OCI-LY7 (cell line): Measurements from ENCODE around the gene TSPO.

Experiments used
- CTCF ChIP-seq: fragments of 200-600 bp; sonication (generic); conservative IDR thresholded peaks from 2 replicates; pipeline ENCODE4 v1.5.1; 2014; ENCODE audit warnings: mild to moderate bottlenecking, antibody characterized with exemption, low read length, moderate library complexity, mixed read lengths
- EZH2phosphoT487 ChIP-seq: fragments of 200-600 bp; sonication (generic); IDR thresholded peaks from 2 replicates; pipeline ENCODE4 v1.6.1; 2018; ENCODE audit warnings: low read depth, borderline replicate concordance, mild to moderate bottlenecking, mixed run types, antibody characterized with exemption, low read length, moderate library complexity, mixed read lengths

DNA sequence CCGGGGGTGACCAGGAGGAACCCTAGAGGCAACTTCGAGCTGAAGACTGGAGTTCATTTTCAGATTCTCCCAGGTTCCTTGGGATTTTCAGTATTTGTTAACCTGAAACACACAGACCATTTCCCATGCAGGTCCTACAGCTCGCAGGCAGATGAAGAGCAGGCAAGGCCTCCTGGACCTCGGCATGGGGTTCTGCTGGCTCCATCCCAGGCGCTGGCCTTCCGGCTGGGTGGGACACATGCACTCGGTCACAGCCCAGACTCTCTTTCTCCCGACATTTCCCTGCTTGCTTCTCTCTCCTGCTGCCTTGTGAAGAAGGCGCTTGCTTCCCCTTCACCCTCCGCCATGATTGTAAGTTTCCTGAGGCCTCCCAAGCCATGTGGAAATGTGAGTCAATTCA lies 51.0 kb downstream of the TSPO start:
- TF ChIP-seq CTCF: no peak
- TF ChIP-seq EZH2phosphoT487: no peak
